GM18870 (cell line): ENCODE measurements around the gene SAMD7.

Experiments
- ATAC-seq: cut with Tn5 transposase; IDR thresholded peaks from one replicate; pipeline ENCODE4 v1.9.1; 2021; ENCODE audit warnings: moderate library complexity; ENCODE audit not compliant: unreplicated experiment

The SAMD7 gene

GRCh38 chr3:169965562-169966427 is 54.4 kb downstream of the SAMD7 start:
- peak; percentile 18 for ATAC-seq

- peak; percentile 79 for ATAC-seq
These were observed 55.1 kb downstream of the SAMD7 start, which contains the start of gene SEC62 for GRCh38 chr3:169966428-169966950. SEC62 (plus strand) TSS chr3:169966807; CDS start chr3:169966823, 16 bp downstream.

GRCh38 chr3:169966951-169967915 is 55.9 kb downstream of the SAMD7 start:
- ATAC-seq: no peak

DNA sequence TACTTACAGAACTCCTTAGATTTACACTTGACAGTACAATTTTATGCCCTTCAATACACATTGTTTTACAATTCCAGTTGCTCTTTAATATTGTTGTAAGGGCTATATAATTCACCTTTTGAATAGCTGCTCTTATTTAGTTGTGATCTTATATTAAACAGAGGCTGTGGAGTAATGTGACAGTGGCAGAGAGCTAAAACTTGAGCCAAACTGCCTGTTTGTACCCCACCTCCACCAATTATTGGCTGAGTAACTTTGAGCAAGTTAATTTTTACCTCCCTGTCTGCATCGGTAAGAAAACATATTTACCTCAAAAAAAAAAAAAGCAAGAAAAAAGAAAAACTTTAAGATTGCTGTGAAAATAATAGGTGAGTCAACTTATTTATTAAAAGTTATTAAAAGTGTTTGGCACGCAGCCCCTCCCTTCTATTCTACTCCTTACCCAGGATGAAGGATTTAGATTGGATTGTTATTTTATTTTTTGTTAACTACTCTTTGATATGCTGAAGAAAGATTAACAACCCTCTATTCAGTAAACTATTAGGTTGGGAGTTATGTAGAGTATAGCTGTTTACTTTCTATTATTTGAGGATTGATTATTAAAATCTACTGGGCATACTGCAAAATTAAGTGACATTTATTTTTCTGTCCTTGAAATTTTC is 57.0 kb downstream of the SAMD7 start:
- no peak for ATAC-seq

- ATAC-seq: no peak
These were observed 58.1 kb downstream of the SAMD7 start for GRCh38 chr3:169969174-169970095.

GRCh38 chr3:169970847-169971246 is 59.5 kb downstream of the SAMD7 start:
- ATAC-seq: no peak

DNA sequence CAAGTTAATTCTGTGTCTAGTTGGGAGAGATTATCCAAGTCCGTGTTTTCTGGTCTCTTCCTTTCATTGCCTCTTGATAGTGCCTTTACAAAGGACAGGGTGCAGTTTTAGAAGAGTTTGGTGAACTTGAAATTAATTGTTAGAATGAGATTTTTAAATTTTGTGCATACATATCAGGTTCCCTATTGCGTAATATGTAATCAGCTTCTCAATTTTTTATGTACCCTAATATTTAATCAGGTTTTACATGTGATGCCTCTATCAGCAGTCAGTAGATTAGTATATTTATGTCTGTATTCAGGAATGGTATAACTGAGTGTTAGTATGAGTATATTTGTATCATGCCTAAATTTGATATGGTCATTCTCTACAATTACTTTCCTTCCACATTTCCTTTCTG is 60.1 kb downstream of the SAMD7 start:
- no peak for ATAC-seq

- ATAC-seq: no peak
These were observed 68.7 kb downstream of the SAMD7 start for GRCh38 chr3:169980055-169980454.

GRCh38 chr3:169984292-169984691 is 72.9 kb downstream of the SAMD7 start:
- no peak for ATAC-seq
